ENCODE results near the gene RASGRP4. TPM values are rescaled to one million over a fixed set of nuclear protein-coding genes. Genes with fewer than 3 reads are reported as not detected.
A peak's percentile ranks its signal among the peaks of the same experiment; 100 is the strongest.

RASGRP4 gene
- total RNA-seq, 1 donor from 2014 or later = 0.64 TPM

DNA sequence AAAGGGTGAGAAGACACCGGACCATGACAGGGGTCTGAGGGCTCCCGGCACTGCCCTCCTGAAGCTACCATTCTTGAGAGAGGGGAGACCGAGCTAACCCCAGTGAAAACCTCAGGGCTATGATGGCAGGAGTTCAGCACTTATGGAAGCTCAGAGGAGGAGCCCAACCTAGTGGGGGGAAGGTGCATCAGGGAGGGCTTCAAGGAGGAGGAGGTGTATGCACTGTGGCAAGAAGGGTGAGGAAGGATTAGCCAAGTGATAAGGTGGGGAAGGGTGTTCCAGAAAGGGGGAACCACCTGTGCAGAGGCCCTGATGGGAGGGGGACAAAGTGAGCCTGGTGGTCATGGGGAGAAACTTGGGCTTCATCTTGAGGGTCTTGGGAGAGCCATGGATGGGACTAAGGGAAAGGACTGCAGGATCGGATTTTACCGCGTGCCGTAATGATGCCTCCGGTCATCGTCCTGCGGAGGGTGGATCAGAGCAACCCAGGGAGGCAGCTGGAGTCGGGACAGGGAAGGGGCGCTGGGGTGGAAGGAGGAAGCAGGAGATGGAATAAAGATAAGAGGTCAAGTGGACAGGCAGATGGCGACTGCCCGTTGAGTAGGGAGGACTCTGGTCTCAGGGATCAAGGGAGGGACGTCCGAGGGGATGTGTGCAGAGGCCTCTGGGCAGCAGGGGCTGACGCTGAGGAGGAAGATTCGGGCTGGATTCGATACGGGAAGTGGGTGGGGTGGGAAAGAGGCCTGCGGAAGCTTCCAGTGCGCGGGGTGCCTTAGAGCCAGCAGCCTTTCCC lies 65.0 kb downstream of the RASGRP4 start:
- H3K9me3 ChIP-seq = no peaks in the 10 kb centered on the region
- H3K36me3 ChIP-seq = no peaks in the 10 kb centered on the region
- H3K4me3 ChIP-seq = peak overlapping the region; percentile 49 to 77
- peaks cover 0 to 12% of the 10 kb centered on the region in 2 donors for H3K4me1 ChIP-seq
- TF ChIP-seq CTCF (IDR thresholded peaks at IDR 0.05) = no peak
- H3K27ac ChIP-seq = no peak overlapping the region
- no peaks in the 10 kb centered on the region for H3K27me3 ChIP-seq
- no peak for DNase-seq (ENCODE audit: low spot score in 2 of 2)
- intact Hi-C loops (cut with DNase I) = no loop called here

GRCh38 chr19:38360351-38360750 lies 65.7 kb downstream of the RASGRP4 start:
- TF ChIP-seq CTCF (IDR thresholded peaks at IDR 0.05) = no peak
- H3K27me3 ChIP-seq = no peaks in the 10 kb centered on the region
- H3K36me3 ChIP-seq = no peaks in the 10 kb centered on the region
- intact Hi-C loops (cut with DNase I) = no loop called here
- H3K9me3 ChIP-seq = no peaks in the 10 kb centered on the region
- H3K4me3 ChIP-seq = no peak overlapping the region
- H3K27ac ChIP-seq = no peak overlapping the region
- H3K4me1 ChIP-seq = peaks cover 0 to 12% of the 10 kb centered on the region in 2 donors
- no peak for DNase-seq (ENCODE audit: low spot score in 2 of 2)

DNA sequence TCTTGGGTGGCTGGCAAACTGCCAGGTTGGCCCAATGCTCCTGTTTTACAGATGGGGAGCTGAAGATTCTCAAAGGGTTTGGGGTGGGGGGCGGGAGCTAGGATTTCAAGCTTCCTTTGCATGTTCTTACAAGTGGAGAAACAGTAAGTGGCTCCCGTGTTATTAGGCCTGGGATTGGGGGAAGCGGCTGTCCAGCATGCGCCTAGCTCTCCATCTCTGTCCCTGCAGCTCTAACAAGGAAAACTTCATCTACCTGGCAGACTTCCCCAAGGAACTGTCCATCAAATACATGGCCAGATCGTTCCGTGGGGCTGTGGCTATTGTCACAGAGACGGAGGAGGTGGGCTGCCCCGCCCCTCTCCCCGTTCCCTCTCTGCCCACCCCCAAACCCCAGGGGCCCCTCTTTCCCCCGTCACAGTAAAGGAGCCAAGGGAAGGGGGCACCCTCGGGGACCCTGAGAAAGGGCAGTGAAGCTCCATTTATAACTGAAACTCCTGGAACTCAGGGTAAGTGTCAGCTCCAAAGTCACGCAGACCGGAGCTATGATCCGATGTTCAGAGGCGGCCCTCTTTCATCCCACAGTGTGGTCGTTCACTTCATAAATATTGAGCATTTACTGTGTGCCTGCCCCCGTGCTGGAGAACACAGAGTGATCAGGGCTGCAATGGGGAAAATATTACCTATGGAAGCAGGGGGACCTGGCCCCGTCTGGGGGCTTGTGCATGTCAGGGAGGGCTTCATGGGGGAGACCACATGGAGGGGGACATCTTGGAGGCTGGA lies 66.6 kb downstream of the RASGRP4 start:
- TF ChIP-seq CTCF (IDR thresholded peaks at IDR 0.05) = no peak
- Histone ChIP-seq H3K27ac (no peak overlapping the region), H3K9me3 (no peaks in the 10 kb centered on the region), H3K27me3 (no peaks in the 10 kb centered on the region), H3K36me3 (no peaks in the 10 kb centered on the region), H3K4me3 (no peak overlapping the region), H3K4me1 (peaks cover 0 to 12% of the 10 kb centered on the region in 2 donors)
- intact Hi-C loops (cut with DNase I) = no loop called here
- DNase-seq (ENCODE audit: low spot score in 2 of 2) = no peak

Other genes starting within 250 kb of the RASGRP4 start
- gene DPF1, start 202.0 kb downstream of the RASGRP4 start, total RNA-seq = not detected
- 1,072 TPM for gene PPP1R14A, start 169.8 kb downstream of the RASGRP4 start, total RNA-seq
- 193 TPM for gene SPINT2, start 161.6 kb downstream of the RASGRP4 start, total RNA-seq
- not detected for gene C19orf33, start 122.0 kb downstream of the RASGRP4 start, total RNA-seq
- 24.7 TPM for gene YIF1B, start 110.3 kb downstream of the RASGRP4 start, total RNA-seq
- gene KCNK6, start 106.4 kb downstream of the RASGRP4 start, total RNA-seq = 22.8 TPM
- 2.9 TPM for gene CATSPERG, start 90.4 kb downstream of the RASGRP4 start, total RNA-seq
- 235 TPM for gene PSMD8, start 51.6 kb downstream of the RASGRP4 start, total RNA-seq
- gene GGN, start 38.2 kb downstream of the RASGRP4 start, total RNA-seq = 46.9 TPM
- gene SPRED3, start 37.5 kb downstream of the RASGRP4 start, total RNA-seq = 18.3 TPM
- 11.1 TPM for gene FAM98C, start 23.1 kb downstream of the RASGRP4 start, total RNA-seq
- gene RYR1, start 7.5 kb upstream of the RASGRP4 start, total RNA-seq = 1.5 TPM
- 15.1 TPM for gene MAP4K1, start 191.7 kb upstream of the RASGRP4 start, total RNA-seq
- 696 TPM for gene EIF3K, start 193.0 kb upstream of the RASGRP4 start, total RNA-seq
- gene ACTN4, start 221.4 kb upstream of the RASGRP4 start, total RNA-seq = 1,036 TPM